Common myeloid progenitor, CD34-positive (primary cell): ENCODE measurements around the gene SLC39A7.

Experiments used
- CTCF ChIA-PET: fragments of 350-600 bp; sonication (Branson Sonifier 250); formaldehyde crosslinking; loops from one replicate; lab custom pipeline; 2021; ENCODE audit warnings: antibody characterized with exemption; lab: Charles Lee
- POLR2A ChIA-PET: fragments of 350-600 bp; sonication (Branson Sonifier 250); formaldehyde crosslinking; loops from one replicate; lab custom pipeline; 2021; ENCODE audit warnings: antibody characterized with exemption; lab: Charles Lee
- DNase-seq, 3 donors: peaks; one replicate each; pipeline versions ENCODE4 v3.0.0 to v3.0.0-alpha.2; 2013
- H3K27ac ChIP-seq, 2 experiments: 1 replicate in 1 of 2; 2 replicates in 1 of 2; pipeline ENCODE4 v1.7.0; 2013; ENCODE audit warnings: inconsistent platforms in 2 of 2, low read length in 2 of 2, mild to moderate bottlenecking in 2 of 2, low read depth in 1 of 2, moderate library complexity in 1 of 2; ENCODE audit not compliant: severe bottlenecking in 2 of 2, insufficient read depth in 1 of 2, poor library complexity in 1 of 2
- H3K27me3 ChIP-seq, 5 experiments: replicated peaks in 2 of 5; 1 replicate in 3 of 5; 2 replicates in 2 of 5; pipeline versions ENCODE4 v1.6.1 to v1.7.0; 2013; ENCODE audit warnings: low read length in 4 of 5, mild to moderate bottlenecking in 2 of 5, moderate library complexity in 2 of 5, inconsistent platforms in 1 of 5; ENCODE audit not compliant: insufficient read depth in 5 of 5, control insufficient read depth in 4 of 5
- H3K36me3 ChIP-seq, 4 experiments: 1 replicate in 2 of 4; 2 replicates in 2 of 4; pipeline versions ENCODE4 v1.6.1 to v1.7.0; 2013; ENCODE audit warnings: low read length in 3 of 4, control low read depth in 1 of 4, mild to moderate bottlenecking in 1 of 4; ENCODE audit not compliant: control insufficient read depth in 4 of 4, insufficient read depth in 4 of 4
- H3K4me1 ChIP-seq, 4 experiments: 1 replicate in 3 of 4; 2 replicates in 1 of 4; pipeline versions ENCODE4 v1.6.1 to v1.7.1; 2013; ENCODE audit warnings: low read length in 3 of 4, mild to moderate bottlenecking in 3 of 4, control low read depth in 1 of 4, inconsistent platforms in 1 of 4, moderate library complexity in 1 of 4; ENCODE audit not compliant: control insufficient read depth in 4 of 4, insufficient read depth in 4 of 4; ENCODE audit errors: control extremely low read depth in 1 of 4
- H3K4me3 ChIP-seq, 7 experiments: 1 replicate in 4 of 7; 2 replicates in 3 of 7; pipeline versions ENCODE4 v1.5.1 to v1.7.0; 2013; ENCODE audit warnings: mild to moderate bottlenecking in 7 of 7, low read length in 6 of 7, moderate library complexity in 6 of 7, inconsistent platforms in 2 of 7, low read depth in 2 of 7, control low read depth in 1 of 7; ENCODE audit not compliant: insufficient read depth in 4 of 7, control insufficient read depth in 1 of 7; ENCODE audit errors: extremely low read depth in 1 of 7
- H3K9me3 ChIP-seq, 5 experiments: 1 replicate in 4 of 5; 2 replicates in 1 of 5; pipeline versions ENCODE4 v1.6.1 to v1.7.1; 2013; ENCODE audit warnings: low read length in 4 of 5, mild to moderate bottlenecking in 2 of 5, inconsistent platforms in 1 of 5, low read depth in 1 of 5, moderate library complexity in 1 of 5; ENCODE audit not compliant: control insufficient read depth in 4 of 5, insufficient read depth in 2 of 5; ENCODE audit errors: control extremely low read depth in 1 of 5
- WGBS: methylation state at CpG from one replicate; pipeline ENCODE4 v1.1.5; 2013; ENCODE audit not compliant: insufficient coverage; 5-methylcytosine and 5-hydroxymethylcytosine counted together

The SLC39A7 gene

GRCh38 chr6:33166363-33166762 is 34.3 kb upstream of the SLC39A7 start:
- Histone ChIP-seq H3K4me3 (no peak overlapping the region), H3K27me3 (peaks cover 0 to 5% (median 0%) of the 10 kb centered on the region in 5 experiments), H3K36me3 (no peaks in the 10 kb centered on the region), H3K9me3 (no peaks in the 10 kb centered on the region), H3K4me1 (peaks cover 0 to 10% (median 5%) of the 10 kb centered on the region in 4 experiments), H3K27ac (no peak overlapping the region)
- WGBS: 88% methylated on average over 3 of the region's 6 CpGs
- ChIA-PET POLR2A (no interaction called here), CTCF (no interaction called here)
- no peak for DNase-seq

GRCh38 chr6:33166811-33167210 is 33.9 kb upstream of the SLC39A7 start:
- Histone ChIP-seq H3K27me3 (peaks cover 0 to 5% (median 0%) of the 10 kb centered on the region in 5 experiments), H3K27ac (no peak overlapping the region), H3K4me3 (no peak overlapping the region), H3K9me3 (no peaks in the 10 kb centered on the region), H3K36me3 (no peaks in the 10 kb centered on the region), H3K4me1 (peaks cover 0 to 7% (median 3%) of the 10 kb centered on the region in 4 experiments)
- CTCF ChIA-PET: interaction anchor here (1.0 kb wide), 1 partner anchor 103 kb away, joined by 3 read pairs; no protein-coding TSS in a partner anchor
- DNase-seq: no peak
- 93% methylated on average over 5 of the region's 7 CpGs for WGBS
- POLR2A ChIA-PET: no interaction called here

- DNase-seq: no peak
- CTCF ChIA-PET: interaction anchor here (1.0 to 1.5 kb wide), 3 partner anchors 24 to 104 kb away, joined by 3 read pairs; no protein-coding TSS in a partner anchor
- Histone ChIP-seq H3K9me3 (no peaks in the 10 kb centered on the region), H3K27ac (no peak overlapping the region), H3K36me3 (no peaks in the 10 kb centered on the region), H3K4me3 (no peak overlapping the region), H3K4me1 (no peaks in the 10 kb centered on the region), H3K27me3 (peaks cover 0 to 5% (median 0%) of the 10 kb centered on the region in 5 experiments)
- POLR2A ChIA-PET: no interaction called here
- 94% methylated on average over 10 of the region's 19 CpGs for WGBS
Measured at GRCh38 chr6:33167374-33168283, 33.0 kb upstream of the SLC39A7 start.

GRCh38 chr6:33168284-33168601 is 32.4 kb upstream of the SLC39A7 start:
- POLR2A ChIA-PET: no interaction called here
- Histone ChIP-seq H3K4me3 (no peak overlapping the region), H3K9me3 (no peaks in the 10 kb centered on the region), H3K27ac (no peak overlapping the region), H3K27me3 (peaks cover 0 to 5% (median 0%) of the 10 kb centered on the region in 5 experiments), H3K4me1 (no peaks in the 10 kb centered on the region), H3K36me3 (no peaks in the 10 kb centered on the region)
- WGBS: 72% methylated on average over 6 of the region's 6 CpGs
- CTCF ChIA-PET: interaction anchor here (1.0 to 1.5 kb wide), 2 partner anchors 24 to 29 kb away, joined by 3 read pairs; no protein-coding TSS in a partner anchor
- no peak for DNase-seq

GRCh38 chr6:33168639-33169038 is 32.0 kb upstream of the SLC39A7 start:
- no peak for DNase-seq
- H3K4me1 ChIP-seq: no peaks in the 10 kb centered on the region
- no peak overlapping the region for H3K27ac ChIP-seq
- WGBS: 87% methylated on average over 3 of the region's 5 CpGs
- POLR2A ChIA-PET: no interaction called here
- CTCF ChIA-PET: interaction anchor here (1.5 kb wide), 1 partner anchor 28 kb away, joined by 3 read pairs; no protein-coding TSS in a partner anchor
- H3K4me3 ChIP-seq: no peak overlapping the region
- H3K9me3 ChIP-seq: no peaks in the 10 kb centered on the region
- H3K36me3 ChIP-seq: no peaks in the 10 kb centered on the region
- H3K27me3 ChIP-seq: peaks cover 0 to 5% (median 0%) of the 10 kb centered on the region in 5 experiments

- Histone ChIP-seq H3K9me3 (no peaks in the 10 kb centered on the region), H3K36me3 (no peaks in the 10 kb centered on the region), H3K27me3 (no peaks in the 10 kb centered on the region), H3K4me3 (no peak overlapping the region), H3K4me1 (no peaks in the 10 kb centered on the region), H3K27ac (no peak overlapping the region)
- CTCF ChIA-PET: interaction anchor here (1.0 to 1.5 kb wide), 2 partner anchors 10 to 27 kb away, joined by 3 read pairs; no protein-coding TSS in a partner anchor
- DNase-seq: peak in 1 of 3 donors; percentile 21
- 98% methylated on average over 7 of the region's 10 CpGs for WGBS
- POLR2A ChIA-PET: no interaction called here
Measured at GRCh38 chr6:33169291-33170175, 31.1 kb upstream of the SLC39A7 start.
